ENCODE data around the gene ARID5A. TPM values are rescaled to one million over a fixed set of nuclear protein-coding genes. Genes with fewer than 3 reads are reported as not detected.

Gene ARID5A
- total RNA-seq, 4 donors from 2014 or later, result 12.6 to 26.0 (median 22.1) TPM

GRCh38 chr2:96502891-96503636 is 33.5 kb upstream of the ARID5A start:
- no peak for TF ChIP-seq CTCF (IDR thresholded peaks at IDR 0.05; ENCODE audit: low read depth)

GRCh38 chr2:96503637-96504243 is 32.8 kb upstream of the ARID5A start:
- TF ChIP-seq CTCF (IDR thresholded peaks at IDR 0.05; ENCODE audit: low read depth), result no peak

GRCh38 chr2:96505231-96505889 is 31.2 kb upstream of the ARID5A start, which contains the start of gene NEURL3:
NEURL3 (minus strand) TSS chr2:96505357; CDS start chr2:96505286, 71 bp downstream.
- no peak for TF ChIP-seq CTCF (IDR thresholded peaks at IDR 0.05; ENCODE audit: low read depth)

GRCh38 chr2:96506016-96506906 is 30.3 kb upstream of the ARID5A start:
- no peak for TF ChIP-seq CTCF (IDR thresholded peaks at IDR 0.05; ENCODE audit: low read depth)

- TF ChIP-seq CTCF (IDR thresholded peaks at IDR 0.05; ENCODE audit: low read depth), result no peak
These were observed 29.7 kb upstream of the ARID5A start for GRCh38 chr2:96506907-96507240.

GRCh38 chr2:96507957-96508520 is 28.5 kb upstream of the ARID5A start:
- TF ChIP-seq CTCF (IDR thresholded peaks at IDR 0.05; ENCODE audit: low read depth), result no peak
